K562 (cell line): ENCODE measurements around the gene SLC24A4. TPM values are rescaled to one million over a fixed set of nuclear protein-coding genes. Genes with fewer than 3 reads are reported as not detected.

ENCODE experiments used
- ATAC-seq: fragments of 200-7000 bp; cut with Tn5 transposase; 3 replicates; pipeline ENCODE4 v1.9.1; 2020; ENCODE audit warnings: moderate library complexity
- BruUV-seq: library from RNA; stranded (reverse); fragments of 400-500 nt; replicated peaks from 2 replicates; lab custom pipeline; 2021; lab: Mats Ljungman, UMichigan
- CTCF ChIA-PET: fragments of 300-600 bp; formaldehyde crosslinking; extraction: SDS; loops from one replicate; lab custom pipeline; 2021; ENCODE audit warnings: low intra/inter-chr PET ratio; lab: Yijun Ruan, JAX
- POLR2A ChIA-PET: fragments of 300-600, 350-650 bp; sonication (Branson Sonifier 250); formaldehyde crosslinking; extraction: SDS; loops from one replicate; lab custom pipeline; 2021; ENCODE audit warnings: antibody characterized with exemption, inconsistent platforms; lab: Yijun Ruan, JAX
- DNase-seq, 4 experiments: peaks; one replicate each; pipeline versions ENCODE4 v3.0.0 to v3.0.0-alpha.2; 2011 to 2018; ENCODE audit warnings: low spot score in 3 of 4, mixed read lengths in 3 of 4; ENCODE audit errors: extremely low read depth in 1 of 4
- FAIRE-seq: peaks from 2 replicates; lab custom pipeline; 2011; peaks lifted over from hg19 to GRCh38; lab: Jason Lieb, UNC
- H2AFZ ChIP-seq: 2 replicates; pipeline ENCODE4 v1.6.0; 2011; ENCODE audit warnings: low read depth, low read length, control low read depth, inconsistent platforms
- H3K27ac ChIP-seq: fragments of 200-600 bp; 3 replicates; pipeline ENCODE4 v1.8.0; 2011; ENCODE audit warnings: low read depth, mild to moderate bottlenecking, control low read depth, inconsistent platforms, low read length, moderate library complexity, mixed read lengths; ENCODE audit errors: extremely low read depth
- H3K27me3 ChIP-seq, 2 experiments: fragments of 300-600 bp in 1 of 2; 2 replicates in 1 of 2; 3 replicates in 1 of 2; pipeline versions ENCODE4 v1.6.0 to v1.8.0; 2011; ENCODE audit warnings: inconsistent platforms in 2 of 2, low read length in 2 of 2, mild to moderate bottlenecking in 1 of 2, mixed read lengths in 1 of 2, moderate library complexity in 1 of 2; ENCODE audit not compliant: control insufficient read depth in 2 of 2, insufficient read depth in 2 of 2
- H3K36me3 ChIP-seq: fragments of 300-600 bp; 3 replicates; pipeline ENCODE4 v1.8.0; 2011; ENCODE audit warnings: mild to moderate bottlenecking, low read length, inconsistent platforms; ENCODE audit not compliant: control insufficient read depth, insufficient read depth
- H3K4me1 ChIP-seq, 2 experiments: fragments of 200-600 bp in 1 of 2; replicated peaks in 1 of 2; 2 replicates in 1 of 2; 3 replicates in 1 of 2; pipeline versions ENCODE4 v1.5.1 to v1.8.0; 2011; ENCODE audit warnings: inconsistent platforms in 2 of 2, low read length in 2 of 2, mild to moderate bottlenecking in 1 of 2, mixed read lengths in 1 of 2, moderate library complexity in 1 of 2; ENCODE audit not compliant: control insufficient read depth in 2 of 2, insufficient read depth in 2 of 2
- H3K4me2 ChIP-seq: 2 replicates; pipeline ENCODE4 v1.6.1; 2011; ENCODE audit warnings: low read length, control low read depth, inconsistent platforms, mixed read lengths; ENCODE audit not compliant: insufficient read depth
- H3K4me3 ChIP-seq: fragments of 200-600 bp; sonication (generic), shearing (Covaris generic); 2 replicates; pipeline ENCODE4 v1.5.1; 2016; ENCODE audit warnings: control low read depth, inconsistent platforms
- H3K79me2 ChIP-seq: fragments of 200-600 bp; 3 replicates; pipeline ENCODE4 v1.8.0; 2011; ENCODE audit warnings: low read length, inconsistent platforms; ENCODE audit not compliant: control insufficient read depth, insufficient read depth
- H3K9ac ChIP-seq, 2 experiments: 2 replicates each; pipeline versions ENCODE4 v1.6.0 to v1.6.1; 2011; ENCODE audit warnings: low read depth in 2 of 2, low read length in 2 of 2, control low read depth in 1 of 2, inconsistent platforms in 1 of 2, mild to moderate bottlenecking in 1 of 2, mixed read lengths in 1 of 2; ENCODE audit not compliant: insufficient read depth in 1 of 2
- H3K9me1 ChIP-seq: one replicate; pipeline ENCODE4 v1.6.0; 2011; ENCODE audit warnings: inconsistent platforms, mild to moderate bottlenecking, low read length, moderate library complexity; ENCODE audit not compliant: control insufficient read depth, insufficient read depth
- H3K9me3 ChIP-seq: replicated peaks from 2 replicates; pipeline ENCODE4 v1.5.1; 2011; ENCODE audit warnings: low read depth, low read length, inconsistent platforms; ENCODE audit not compliant: control insufficient read depth, insufficient read depth
- H4K20me1 ChIP-seq: replicated peaks from 2 replicates; pipeline ENCODE4 v1.6.1; 2011; ENCODE audit warnings: low read length, inconsistent platforms, mixed read lengths; ENCODE audit not compliant: control insufficient read depth, insufficient read depth
- CHD2 ChIP-seq: IDR thresholded peaks from 2 replicates; pipeline ENCODE4 v1.6.1; 2011; ENCODE audit warnings: low read depth, low read length
- FOXA1 ChIP-seq: fragments of 450-650 bp; IDR thresholded peaks from 2 replicates; pipeline ENCODE4 v1.6.1; 2016; ENCODE audit warnings: mild to moderate bottlenecking, borderline replicate concordance
- FOXA3 ChIP-seq, 2 experiments: fragments of 450-650 bp in 1 of 2; sonication (generic) in 1 of 2; formaldehyde crosslinking; IDR thresholded peaks in 1 of 2; conservative IDR thresholded peaks in 1 of 2; 2 replicates each; pipeline versions ENCODE4 v1.4.0 to v1.8.0; 2020 to 2022; ENCODE audit warnings: mild to moderate bottlenecking in 2 of 2, missing genetic modification reagents in 1 of 2
- HDAC8 ChIP-seq: fragments of 450-650 bp; IDR thresholded peaks from 2 replicates; pipeline ENCODE4 v1.6.1; 2016; ENCODE audit warnings: mild to moderate bottlenecking, missing genetic modification characterization, moderate library complexity, missing compliant biosample characterization
- IRF2 ChIP-seq: sonication (generic); formaldehyde crosslinking; IDR thresholded peaks from 2 replicates; pipeline ENCODE4 v1.8.1; 2022; ENCODE audit warnings: mild to moderate bottlenecking, missing genetic modification reagents
- KLF10 ChIP-seq: fragments of 250-450 bp; sonication (Bioruptor Pico); IDR thresholded peaks from 2 replicates; pipeline ENCODE4 v1.6.1; 2021; ENCODE audit warnings: matching md5 sums
- MIER1 ChIP-seq: fragments of 450-650 bp; IDR thresholded peaks from 2 replicates; pipeline ENCODE4 v1.6.1; 2016; ENCODE audit warnings: antibody characterized with exemption, mild to moderate bottlenecking, low read depth
- NFE2 ChIP-seq: IDR thresholded peaks from 2 replicates; pipeline ENCODE4 v1.6.1; 2014; ENCODE audit warnings: antibody characterized with exemption, low read depth
- PRMT5 ChIP-seq: sonication (generic); formaldehyde crosslinking; IDR thresholded peaks from 2 replicates; pipeline ENCODE4 v1.5.0; 2020; ENCODE audit warnings: missing genetic modification reagents
- RBM14 ChIP-seq: fragments of 200-400 bp; formaldehyde crosslinking; IDR thresholded peaks from 2 replicates; pipeline ENCODE4 v1.6.1; 2018; ENCODE audit warnings: low read depth, mild to moderate bottlenecking, low read length, moderate library complexity, borderline replicate concordance; ENCODE audit not compliant: insufficient read depth
- SIRT6 ChIP-seq: IDR thresholded peaks from one replicate; pipeline ENCODE4 v1.6.1; 2012; ENCODE audit warnings: low read depth, mild to moderate bottlenecking, control low read depth, inconsistent platforms, low read length, moderate library complexity
- TBL1XR1 ChIP-seq, 2 experiments: IDR thresholded peaks; 2 replicates each; pipeline ENCODE4 v1.6.1; 2012; ENCODE audit warnings: improper control_type of control experiment in 2 of 2, low read length in 2 of 2, mild to moderate bottlenecking in 1 of 2
- ZNF134 ChIP-seq: fragments of 250-450 bp; sonication (Bioruptor Pico); conservative IDR thresholded peaks from 2 replicates; pipeline ENCODE4 v1.4.0; 2020
- WGBS: fragments of 100-300 bp; shearing (Covaris generic); methylation state at CpG from one replicate; pipeline ENCODE4 v1.1.6; 2016; ENCODE audit warnings: low coverage, mixed read lengths; ENCODE audit not compliant: insufficient coverage; ENCODE audit errors: missing lambda C conversion rate; 5-methylcytosine and 5-hydroxymethylcytosine counted together
- in situ Hi-C: fragments of 300-500 bp; cut with MboI; formaldehyde crosslinking; loops from 4 replicates; pipeline ENCODE4 v1.15.0; 2018; ENCODE audit warnings: inconsistent platforms, mixed read lengths
- intact Hi-C: fragments of 100-400 bp; cut with micrococcal nuclease; formaldehyde crosslinking; loops from 2 replicates; pipeline ENCODE4 v1.14.2; 2022
- polyA plus RNA-seq, 8 experiments: library from polyadenylated mRNA; depleted of rRNA in 4 of 8; stranded (reverse) in 5 of 8; unstranded in 3 of 8; fragments of >200 nt; fragmentation: Nextera tagmentation in 2 of 8; fragmentation: Illumina TruSeq in 1 of 8; extraction: Ambion mirVana in 2 of 8; extraction: Trizol in 1 of 8; gene quantifications; 2 replicates each; pipeline versions ENCODE4 v1.2.1 to v1.2.3, GENCODE V29; 2011 to 2014; ENCODE audit warnings: inconsistent platforms in 1 of 8, missing spikeins in 1 of 8
- total RNA-seq, 7 experiments: library from RNA; depleted of rRNA in 6 of 7; stranded (reverse); fragments of >200 nt in 6 of 7; fragmentation: Illumina TruSeq in 2 of 7; extraction: Trizol in 2 of 7; gene quantifications; 2 replicates each; pipeline versions ENCODE4 v1.2.1 to v1.2.3, GENCODE V29; 2011 to 2021; ENCODE audit warnings: low replicate concordance in 1 of 7
- TF ChIP-seq, protein P1 (sequence below): sonication (generic); formaldehyde crosslinking; IDR thresholded peaks from 2 replicates; pipeline ENCODE4 v1.9.0; 2022; ENCODE audit warnings: mild to moderate bottlenecking, missing genetic modification reagents

The SLC24A4 gene
- total and polyA plus RNA-seq, 9 of the 15 experiments (the other 6 are each of a cell fraction or from before 2014, with no cell fraction given) = not detected

DNA sequence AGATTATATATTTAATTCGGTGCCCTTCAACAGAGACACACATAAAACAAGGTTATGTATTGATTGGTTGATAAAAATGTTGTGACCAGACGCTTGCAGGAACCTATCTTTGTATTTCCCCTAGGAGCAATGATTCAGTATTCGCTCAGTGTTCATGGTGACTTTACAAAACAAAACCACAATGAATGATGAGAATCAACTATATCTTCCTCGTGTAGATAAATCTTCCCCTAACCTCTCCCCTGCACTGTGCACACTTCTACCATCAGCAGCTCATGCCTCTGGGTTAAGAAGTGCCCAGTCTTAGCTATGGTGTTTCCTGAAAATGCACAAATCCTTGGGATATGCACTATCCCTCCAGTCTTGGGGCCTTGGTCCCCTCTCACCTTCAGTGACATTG lies 206.9 kb downstream of the SLC24A4 start:
- Histone ChIP-seq H3K4me3 (no peak overlapping the region), H3K27me3 (peaks cover 0 to 25% of the 10 kb centered on the region in 2 experiments; a peak in 2 of 5 replicates), H2AFZ (no peak overlapping the region), H3K79me2 (no peaks in the 10 kb centered on the region), H4K20me1 (no peaks in the 10 kb centered on the region), H3K9me3 (no peaks in the 10 kb centered on the region), H3K9me1 (no peaks in the 10 kb centered on the region), H3K9ac (no peak overlapping the region), H3K4me2 (no peak overlapping the region), H3K4me1 (no peaks in the 10 kb centered on the region), H3K36me3 (no peaks in the 10 kb centered on the region), H3K27ac (no peak overlapping the region)
- 0% methylated on average over 4 of the region's 4 CpGs for WGBS
- intact Hi-C loops = no loop called here
- FAIRE-seq (no peak), ATAC-seq (no peak), DNase-seq (no peak)
- in situ Hi-C loops = no loop called here
- peak; percentile 7; the same call in 1 of the 2 replicates for TF ChIP-seq NFE2
- TF ChIP-seq IRF2 (CRISPR knock-in tag) = no peak
- no TSS peak for BruUV-seq
- CTCF ChIA-PET = no interaction called here
- POLR2A ChIA-PET = no interaction called here

DNA sequence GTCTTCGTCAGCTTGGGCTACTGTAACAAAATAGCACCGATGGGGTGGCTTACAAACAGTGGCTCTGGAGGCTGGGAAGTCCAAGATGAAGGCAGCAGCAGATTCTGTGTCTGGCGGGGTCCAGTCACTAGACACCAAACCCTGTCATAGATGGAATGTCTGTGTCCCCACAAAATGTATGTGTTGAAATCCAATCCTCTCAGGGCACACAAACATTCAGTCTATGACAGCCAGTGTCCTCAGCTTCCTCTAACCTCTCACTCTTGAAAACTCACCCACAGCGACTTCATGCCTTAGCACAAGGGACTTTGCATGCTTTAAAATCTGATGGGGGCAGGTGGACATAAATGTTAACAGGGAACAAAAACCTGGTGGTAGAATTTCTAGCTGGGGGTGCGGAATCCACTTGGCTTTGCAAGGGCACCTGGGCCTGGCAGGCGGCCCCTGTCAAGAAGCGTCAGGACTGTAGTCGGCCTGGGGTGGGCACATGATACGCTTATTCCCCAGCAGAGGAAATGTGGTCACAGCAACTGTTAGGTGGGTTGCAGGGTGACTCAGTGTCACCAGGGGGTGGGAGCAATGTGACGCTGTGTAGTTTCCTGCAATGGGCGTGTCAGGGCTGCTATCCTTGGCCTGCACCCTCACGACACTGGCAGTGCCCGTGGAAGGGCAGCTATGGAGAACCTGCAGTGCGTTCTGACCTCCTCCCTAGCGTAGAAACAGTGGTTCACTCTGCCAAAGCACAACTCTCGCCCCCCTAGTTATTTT lies 208.3 kb downstream of the SLC24A4 start:
- Histone ChIP-seq H3K9me1 (no peaks in the 10 kb centered on the region), H3K9me3 (no peaks in the 10 kb centered on the region), H3K27me3 (peaks cover 0 to 17% of the 10 kb centered on the region in 2 experiments; a peak in 1 of 5 replicates), H3K79me2 (no peaks in the 10 kb centered on the region), H3K9ac (no peak overlapping the region), H2AFZ (no peak overlapping the region), H3K4me1 (no peaks in the 10 kb centered on the region), H3K4me2 (no peak overlapping the region), H3K36me3 (no peaks in the 10 kb centered on the region), H4K20me1 (no peaks in the 10 kb centered on the region), H3K4me3 (no peak overlapping the region), H3K27ac (no peak overlapping the region)
- DNase-seq = no peak
- FAIRE-seq = no peak
- WGBS = 6% methylated on average over 16 of the region's 16 CpGs
- TF ChIP-seq KLF10 (CRISPR knock-in tag) = no peak
- no peak for TF ChIP-seq PRMT5 (CRISPR knock-in tag)
- no peak for TF ChIP-seq CHD2
- TF ChIP-seq RBM14 = no peak
- no peak for TF ChIP-seq HDAC8 (tag)
- TF ChIP-seq TBL1XR1 (IDR thresholded peaks at IDR 0.05; ENCODE audit: low read length in 2 of 2) = no peak
- no peak for TF ChIP-seq ZNF134 (CRISPR knock-in tag)
- TF ChIP-seq MIER1 = no peak
- TF ChIP-seq FOXA3 (CRISPR knock-in tag; conservative IDR thresholded peaks at IDR 0.05 in 1 of 2, IDR thresholded peaks at IDR 0.05 in 1 of 2) = no peak
- TF ChIP-seq SIRT6 = no peak
- TF ChIP-seq FOXA1 = no peak
- TF ChIP-seq, protein P1, sequence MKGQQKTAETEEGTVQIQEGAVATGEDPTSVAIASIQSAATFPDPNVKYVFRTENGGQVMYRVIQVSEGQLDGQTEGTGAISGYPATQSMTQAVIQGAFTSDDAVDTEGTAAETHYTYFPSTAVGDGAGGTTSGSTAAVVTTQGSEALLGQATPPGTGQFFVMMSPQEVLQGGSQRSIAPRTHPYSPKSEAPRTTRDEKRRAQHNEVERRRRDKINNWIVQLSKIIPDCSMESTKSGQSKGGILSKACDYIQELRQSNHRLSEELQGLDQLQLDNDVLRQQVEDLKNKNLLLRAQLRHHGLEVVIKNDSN (CRISPR knock-in tag) = no peak
- CTCF ChIA-PET = no interaction called here
- POLR2A ChIA-PET = no interaction called here
- intact Hi-C loops = no loop called here
- in situ Hi-C loops = no loop called here
- no peak for ATAC-seq
- BruUV-seq = no TSS peak
